HG03097 (cell line): ENCODE measurements around the gene PTCHD4.
"Not testable (repeated sequence)": the region's sequence is repeated elsewhere in the genome, so short reads cannot be mapped to it uniquely, and the experiment has no call there.

Source experiments
- ATAC-seq: cut with Tn5 transposase; IDR thresholded peaks from one replicate; pipeline ENCODE4 v1.9.1; 2021; ENCODE audit not compliant: unreplicated experiment, low FRiP score

The PTCHD4 gene

GRCh38 chr6:48111143-48111506 is at the start of gene PTCHD4:
PTCHD4 (minus strand) TSS chr6:48111197; CDS start chr6:48068957, 42,240 bp downstream.
- ATAC-seq, result no peak

- no peak for ATAC-seq
Measured at GRCh38 chr6:48151142-48151541, 40.1 kb upstream of the PTCHD4 start.

- no peak for ATAC-seq
Measured at GRCh38 chr6:48150701-48151100, 39.7 kb upstream of the PTCHD4 start.

- no peak for ATAC-seq
Measured at GRCh38 chr6:48147051-48147450, 36.1 kb upstream of the PTCHD4 start.

- no peak for ATAC-seq
Measured at GRCh38 chr6:48144021-48144420, 33.0 kb upstream of the PTCHD4 start.

- ATAC-seq, result no peak
Measured at GRCh38 chr6:48141975-48142374, 31.0 kb upstream of the PTCHD4 start.

GRCh38 chr6:48139818-48140614 is 29.0 kb upstream of the PTCHD4 start:
- no peak for ATAC-seq

- no peak for ATAC-seq
Measured at GRCh38 chr6:48136856-48137255, 25.9 kb upstream of the PTCHD4 start.

- no peak for ATAC-seq
Measured at GRCh38 chr6:48135323-48136084, 24.5 kb upstream of the PTCHD4 start.

- no peak for ATAC-seq
Measured at GRCh38 chr6:48134246-48134645, 23.2 kb upstream of the PTCHD4 start.

- ATAC-seq, result no peak
Measured at GRCh38 chr6:48123601-48124000, 12.6 kb upstream of the PTCHD4 start.

- ATAC-seq, result not testable (repeated sequence)
Measured at GRCh38 chr6:48121983-48122749, 11.2 kb upstream of the PTCHD4 start.

GRCh38 chr6:48116699-48117645 is 6.0 kb upstream of the PTCHD4 start:
- ATAC-seq, result no peak

GRCh38 chr6:48113130-48113529 is 2.1 kb upstream of the PTCHD4 start:
- ATAC-seq, result no peak

- no peak for ATAC-seq
Measured at GRCh38 chr6:48111575-48111974, 578 bp upstream of the PTCHD4 start.

- no peak for ATAC-seq
Measured at GRCh38 chr6:48110436-48111142, 408 bp downstream of the PTCHD4 start.

GRCh38 chr6:48109944-48110343 is 1.1 kb downstream of the PTCHD4 start:
- ATAC-seq, result no peak

GRCh38 chr6:48102476-48103195 is 8.4 kb downstream of the PTCHD4 start:
- not testable (repeated sequence) for ATAC-seq

- peak; percentile 65 for ATAC-seq
Measured at GRCh38 chr6:48101290-48101689, 9.7 kb downstream of the PTCHD4 start.
